Omental fat pad (tissue), 4 donors: Measurements from ENCODE around the gene CNOT4. TPM values are rescaled to one million over a fixed set of nuclear protein-coding genes. Genes with fewer than 3 reads are reported as not detected.
A peak's percentile ranks its signal among the peaks of the same experiment; 100 is the strongest.

Experiments
- ATAC-seq: fragments of 150-250 bp; one replicate; pipeline ENCODE4 v1.9.1; 2016; ENCODE audit warnings: mild to moderate bottlenecking, moderate library complexity; ENCODE audit not compliant: low FRiP score
- DNase-seq: peaks from one replicate; pipeline ENCODE4 v3.0.0-alpha.2; 2019; ENCODE audit warnings: low spot score
- CTCF ChIP-seq, 3 donors: fragments of 450-650 bp; IDR thresholded peaks; one replicate each; pipeline ENCODE4 v1.5.1; 2016 to 2017; ENCODE audit warnings: antibody characterized with exemption in 3 of 3, mild to moderate bottlenecking in 3 of 3, moderate library complexity in 2 of 3
- total RNA-seq, 4 donors: library from RNA; depleted of rRNA; stranded (reverse); fragments of >200 nt; gene quantifications; one replicate each; pipeline ENCODE4 v1.1.0, GENCODE V29; 2016

CNOT4 gene
- 10 to 100 TPM; 19.8 to 21.8 (median 20.2) TPM for total RNA-seq

- DNase-seq = peak; percentile 76
- no peak for TF ChIP-seq CTCF (IDR thresholded peaks at IDR 0.05)
- peak; percentile 99 for ATAC-seq
Measured at GRCh38 chr7:135509839-135510591, at the start of gene CNOT4. TSS of gene CNOT4 (minus strand) at chr7:135510102. CDS start at chr7:135438331, 71,771 bp downstream.

- no peak for ATAC-seq
- no peak for DNase-seq
- TF ChIP-seq CTCF (IDR thresholded peaks at IDR 0.05) = no peak
Measured at GRCh38 chr7:135558881-135559280, 49.0 kb upstream of the CNOT4 start.

GRCh38 chr7:135558337-135558767 is 48.5 kb upstream of the CNOT4 start:
- ATAC-seq = peak; percentile 58
- no peak for TF ChIP-seq CTCF (IDR thresholded peaks at IDR 0.05)
- peak; percentile 45 for DNase-seq

GRCh38 chr7:135557455-135558336 is 47.8 kb upstream of the CNOT4 start, which contains the start of gene NUP205:
TSS of gene NUP205 (plus strand) at chr7:135557917. CDS start at chr7:135557945, 28 bp downstream.
- no peak for TF ChIP-seq CTCF (IDR thresholded peaks at IDR 0.05)
- peak; percentile 26 for DNase-seq
- peak; percentile 73 for ATAC-seq

- DNase-seq = no peak
- no peak for TF ChIP-seq CTCF (IDR thresholded peaks at IDR 0.05)
- no peak for ATAC-seq
Measured at GRCh38 chr7:135553346-135553745, 43.4 kb upstream of the CNOT4 start.

- TF ChIP-seq CTCF (IDR thresholded peaks at IDR 0.05) = no peak
- ATAC-seq (no peak), DNase-seq (no peak)
Measured at GRCh38 chr7:135552148-135552547, 42.2 kb upstream of the CNOT4 start.
